Upper lobe of left lung (tissue), 6 donors: Measurements from ENCODE around the gene EPYC. TPM values are rescaled to one million over a fixed set of nuclear protein-coding genes. Genes with fewer than 3 reads are reported as not detected.

Experiments used
- ATAC-seq, 2 donors: fragments of 200-7000 bp; cut with Tn5 transposase; one replicate each; pipeline ENCODE4 v1.9.1; 2022; ENCODE audit warnings: mild to moderate bottlenecking in 2 of 2, moderate library complexity in 2 of 2; ENCODE audit not compliant: low FRiP score in 2 of 2
- DNase-seq, 2 donors: peaks; one replicate each; pipeline ENCODE4 v3.0.0-alpha.2; 2019 to 2020
- H3K27ac ChIP-seq, 4 donors: fragments of 200-600 bp; sonication (generic); one replicate each; pipeline ENCODE4 v1.5.1; 2016 to 2019
- H3K27me3 ChIP-seq, 4 donors: fragments of 200-600 bp; sonication (generic); one replicate each; pipeline ENCODE4 v1.5.1; 2017 to 2019
- H3K36me3 ChIP-seq, 4 donors: fragments of 200-600 bp; sonication (generic); one replicate each; pipeline ENCODE4 v1.5.1; 2016 to 2019
- H3K4me1 ChIP-seq, 4 donors: fragments of 200-600 bp; sonication (generic); one replicate each; pipeline ENCODE4 v1.5.1; 2018 to 2019
- H3K4me3 ChIP-seq, 4 donors: fragments of 200-600 bp; sonication (generic); one replicate each; pipeline ENCODE4 v1.5.1; 2017 to 2019; ENCODE audit warnings: mild to moderate bottlenecking in 2 of 4, moderate library complexity in 1 of 4
- H3K9me3 ChIP-seq, 4 donors: fragments of 200-600 bp; sonication (generic); one replicate each; pipeline ENCODE4 v1.5.1; 2018 to 2019
- EP300 ChIP-seq, 4 donors: sonication (generic); formaldehyde crosslinking; IDR thresholded peaks; one replicate each; pipeline ENCODE4 v1.5.1; 2017; ENCODE audit warnings: antibody characterized with exemption in 4 of 4, control low read depth in 2 of 4
- POLR2A ChIP-seq, 4 donors: fragments of 450-650 bp; IDR thresholded peaks; one replicate each; pipeline ENCODE4 v1.5.1; 2016 to 2017; ENCODE audit warnings: antibody characterized with exemption in 4 of 4, mild to moderate bottlenecking in 2 of 4
- POLR2AphosphoS5 ChIP-seq, 2 donors: sonication (generic); formaldehyde crosslinking; IDR thresholded peaks; one replicate each; pipeline ENCODE4 v1.5.1; 2017; ENCODE audit warnings: antibody characterized with exemption in 2 of 2
- WGBS, 2 donors: methylation state at CpG; one replicate each; pipeline ENCODE4 v1.1.5; 2017 to 2018; 5-methylcytosine and 5-hydroxymethylcytosine counted together
- total RNA-seq, 6 donors: library from RNA; depleted of rRNA in 4 of 6; stranded (reverse); fragments of >200 nt in 4 of 6; gene quantifications; one replicate each; pipeline versions ENCODE4 v1.1.0 to v1.2.1, GENCODE V29; 2016 to 2021
- TF ChIP-seq, protein P1 (sequence below), 6 experiments: fragments of 450-650 bp in 4 of 6; fragments of 200-600 bp in 2 of 6; sonication (generic) in 2 of 6; IDR thresholded peaks; one replicate each; pipeline ENCODE4 v1.5.1; 2016 to 2019; ENCODE audit warnings: antibody characterized with exemption in 6 of 6
- donor health status: DM: no; HTN: no; CAD: no; lungs with moderate emphysema.
- donor health status: DM: no; HTN: yes; CAD: no; lungs with severe emphysema.

EPYC gene
- total RNA-seq, 6 donors from 2014 or later: not detected

DNA sequence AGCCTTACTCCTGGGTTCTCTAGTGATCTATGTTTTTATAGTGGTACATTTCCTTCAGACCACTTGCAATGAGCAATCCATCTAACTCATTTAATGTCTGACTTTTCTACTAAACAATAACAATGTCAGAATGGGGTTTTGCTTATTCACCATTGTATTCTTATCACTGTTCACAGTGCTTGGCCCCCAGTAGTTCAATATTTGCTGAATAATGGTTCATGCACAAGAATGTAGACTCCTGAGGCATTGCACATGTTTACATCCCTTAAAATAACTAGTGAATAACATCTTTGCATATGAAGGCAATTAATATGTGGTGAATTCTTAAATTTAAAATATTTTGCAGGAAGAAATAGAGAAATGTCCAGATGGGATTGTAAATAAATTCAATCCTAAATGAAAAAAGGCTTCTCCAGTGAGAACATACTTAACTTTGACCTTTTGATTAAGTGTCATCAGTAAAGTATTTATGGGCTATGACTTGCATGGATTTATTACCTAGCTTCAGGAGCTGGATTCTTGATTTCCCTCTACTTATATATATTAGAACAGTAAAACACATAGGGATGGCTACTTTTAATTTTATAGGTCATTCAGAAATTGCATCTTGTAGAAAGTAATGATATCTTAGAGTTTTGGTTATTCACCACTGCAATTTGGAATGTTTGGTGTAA, 53.2 kb downstream of the EPYC start:
- H3K9me3 ChIP-seq: no peaks in the 10 kb centered on the region
- TF ChIP-seq, protein P1, sequence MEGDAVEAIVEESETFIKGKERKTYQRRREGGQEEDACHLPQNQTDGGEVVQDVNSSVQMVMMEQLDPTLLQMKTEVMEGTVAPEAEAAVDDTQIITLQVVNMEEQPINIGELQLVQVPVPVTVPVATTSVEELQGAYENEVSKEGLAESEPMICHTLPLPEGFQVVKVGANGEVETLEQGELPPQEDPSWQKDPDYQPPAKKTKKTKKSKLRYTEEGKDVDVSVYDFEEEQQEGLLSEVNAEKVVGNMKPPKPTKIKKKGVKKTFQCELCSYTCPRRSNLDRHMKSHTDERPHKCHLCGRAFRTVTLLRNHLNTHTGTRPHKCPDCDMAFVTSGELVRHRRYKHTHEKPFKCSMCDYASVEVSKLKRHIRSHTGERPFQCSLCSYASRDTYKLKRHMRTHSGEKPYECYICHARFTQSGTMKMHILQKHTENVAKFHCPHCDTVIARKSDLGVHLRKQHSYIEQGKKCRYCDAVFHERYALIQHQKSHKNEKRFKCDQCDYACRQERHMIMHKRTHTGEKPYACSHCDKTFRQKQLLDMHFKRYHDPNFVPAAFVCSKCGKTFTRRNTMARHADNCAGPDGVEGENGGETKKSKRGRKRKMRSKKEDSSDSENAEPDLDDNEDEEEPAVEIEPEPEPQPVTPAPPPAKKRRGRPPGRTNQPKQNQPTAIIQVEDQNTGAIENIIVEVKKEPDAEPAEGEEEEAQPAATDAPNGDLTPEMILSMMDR (IDR thresholded peaks at IDR 0.05): no peak
- TF ChIP-seq POLR2AphosphoS5 (IDR thresholded peaks at IDR 0.05): no peak
- TF ChIP-seq EP300 (IDR thresholded peaks at IDR 0.05): no peak
- TF ChIP-seq POLR2A (IDR thresholded peaks at IDR 0.05): no peak
- ATAC-seq: no peak

DNA sequence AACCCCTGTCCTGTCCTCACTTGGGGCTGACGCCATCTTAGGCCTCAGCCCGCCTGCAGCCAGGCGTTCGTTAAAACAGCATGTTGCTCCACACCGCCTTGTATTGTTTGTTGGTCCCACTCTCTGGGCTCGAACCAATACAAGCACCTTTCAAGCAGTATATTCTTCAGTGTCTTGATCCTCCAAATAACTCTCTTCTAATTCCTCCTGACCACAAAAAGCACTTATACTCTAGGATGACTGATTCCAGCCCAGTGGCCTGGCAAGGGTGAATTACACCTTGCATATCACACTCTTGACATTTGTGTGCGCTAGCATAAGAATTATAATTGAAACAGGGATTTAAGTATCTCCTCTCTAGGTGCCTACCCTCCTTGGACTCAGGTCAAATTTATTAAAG, 56.9 kb downstream of the EPYC start:
- Histone ChIP-seq H3K36me3 (no peaks in the 10 kb centered on the region), H3K27ac (no peak overlapping the region), H3K4me1 (no peaks in the 10 kb centered on the region), H3K4me3 (no peak overlapping the region), H3K27me3 (no peaks in the 10 kb centered on the region), H3K9me3 (no peaks in the 10 kb centered on the region)
- TF ChIP-seq EP300 (IDR thresholded peaks at IDR 0.05) (no peak), POLR2A (IDR thresholded peaks at IDR 0.05) (no peak), POLR2AphosphoS5 (IDR thresholded peaks at IDR 0.05) (no peak)
- TF ChIP-seq, protein P1 (IDR thresholded peaks at IDR 0.05): no peak
- ATAC-seq (peak in 1 of 2 donors; percentile 77), DNase-seq (no peak)
- 81 to 82% methylated on average over 7 of the region's 7 CpGs for WGBS, 2 donors

More for the DNA sequence above, 53.2 kb downstream of the EPYC start:
- Histone ChIP-seq H3K27ac (no peak overlapping the region), H3K27me3 (no peaks in the 10 kb centered on the region), H3K36me3 (no peaks in the 10 kb centered on the region), H3K4me3 (no peak overlapping the region), H3K4me1 (no peaks in the 10 kb centered on the region)
- DNase-seq: no peak

DNA sequence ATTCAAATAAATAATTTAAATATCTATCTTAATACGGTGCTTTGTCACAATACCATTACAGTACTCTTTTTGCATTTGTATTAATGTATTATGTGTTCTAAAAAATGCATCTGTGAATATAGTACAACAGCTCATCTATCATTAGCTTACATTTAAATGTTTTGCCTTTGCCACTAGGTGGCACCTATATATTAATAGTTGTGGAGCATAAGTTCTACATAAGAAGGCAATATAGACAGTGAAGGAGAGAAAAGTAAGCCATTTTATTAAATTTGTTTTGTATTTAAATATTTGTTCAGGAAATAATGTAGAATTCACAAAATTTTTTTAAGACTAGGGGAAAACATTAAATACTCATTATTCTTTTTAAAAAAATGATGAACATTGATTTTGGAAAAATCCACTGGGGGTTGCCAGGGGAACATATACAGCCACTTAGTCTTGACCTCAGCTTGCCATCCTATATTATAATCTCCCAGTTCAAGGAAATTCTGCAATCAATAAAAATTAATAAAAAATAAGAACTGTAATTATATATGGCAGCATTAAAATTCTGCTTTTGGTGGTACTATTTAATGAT, 59.6 kb downstream of the EPYC start:
- no peak for TF ChIP-seq POLR2AphosphoS5 (IDR thresholded peaks at IDR 0.05)
- TF ChIP-seq, protein P1 (IDR thresholded peaks at IDR 0.05): peak in 5 of 6 experiments; percentile 12 to 38 (median 31)
- Histone ChIP-seq H3K4me3 (no peak overlapping the region), H3K27me3 (no peaks in the 10 kb centered on the region), H3K36me3 (no peaks in the 10 kb centered on the region), H3K27ac (no peak overlapping the region), H3K4me1 (no peaks in the 10 kb centered on the region), H3K9me3 (no peaks in the 10 kb centered on the region)
- ATAC-seq (no peak), DNase-seq (no peak)
- WGBS, 2 donors: 39 to 43% methylated on average over 1 of the region's 1 CpG

DNA sequence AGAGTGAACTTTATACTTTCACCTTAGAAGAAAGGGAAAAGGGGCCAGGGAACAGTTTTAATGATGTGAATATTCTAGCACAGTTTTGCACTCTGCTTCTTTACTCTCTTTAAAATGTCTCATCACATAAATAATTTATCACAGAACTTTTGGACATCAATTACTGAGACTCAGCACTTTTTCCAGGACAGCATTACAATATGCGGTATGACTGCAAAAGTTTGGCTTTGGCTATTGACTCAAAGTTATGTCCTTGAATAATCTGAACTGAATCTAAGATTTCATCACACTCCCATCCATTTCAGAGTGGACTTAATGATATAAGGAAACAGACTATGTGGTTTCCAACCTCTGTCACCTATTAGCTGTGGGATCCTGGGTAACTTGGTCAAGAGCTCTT, 61.5 kb downstream of the EPYC start:
- H3K27ac ChIP-seq: no peak overlapping the region
- TF ChIP-seq, protein P1 (IDR thresholded peaks at IDR 0.05): no peak
- no peak for TF ChIP-seq EP300 (IDR thresholded peaks at IDR 0.05)
- no peak for TF ChIP-seq POLR2A (IDR thresholded peaks at IDR 0.05)
- TF ChIP-seq POLR2AphosphoS5 (IDR thresholded peaks at IDR 0.05): no peak
- no peak for DNase-seq
- H3K9me3 ChIP-seq: no peaks in the 10 kb centered on the region
- 64 to 80% methylated on average over 1 of the region's 1 CpG for WGBS, 2 donors
- no peaks in the 10 kb centered on the region for H3K27me3 ChIP-seq
- H3K4me3 ChIP-seq: no peak overlapping the region
- no peak for ATAC-seq
- no peaks in the 10 kb centered on the region for H3K4me1 ChIP-seq
- H3K36me3 ChIP-seq: no peaks in the 10 kb centered on the region
